Suprapubic skin (tissue), 4 donors: ENCODE data around the gene COL1A1. TPM values are rescaled to one million over a fixed set of nuclear protein-coding genes. Genes with fewer than 3 reads are reported as not detected.
A peak's percentile ranks its signal among the peaks of the same experiment; 100 is the strongest.

Experiments
- DNase-seq, 2 donors: peaks; one replicate each; pipeline ENCODE4 v3.0.0-alpha.2; 2019; ENCODE audit warnings: low spot score in 2 of 2
- H3K27ac ChIP-seq: fragments of 200-600 bp; sonication (generic); one replicate; pipeline ENCODE4 v1.5.1; 2019
- H3K27me3 ChIP-seq: fragments of 200-600 bp; sonication (generic); one replicate; pipeline ENCODE4 v1.5.1; 2019
- H3K36me3 ChIP-seq: fragments of 200-600 bp; sonication (generic); one replicate; pipeline ENCODE4 v1.5.1; 2019
- H3K4me1 ChIP-seq: fragments of 200-600 bp; sonication (generic); one replicate; pipeline ENCODE4 v1.5.1; 2019
- H3K4me3 ChIP-seq: fragments of 200-600 bp; sonication (generic); one replicate; pipeline ENCODE4 v1.5.1; 2019; ENCODE audit warnings: mild to moderate bottlenecking
- H3K9me3 ChIP-seq: fragments of 200-600 bp; sonication (generic); one replicate; pipeline ENCODE4 v1.5.1; 2019
- EP300 ChIP-seq: sonication (generic); formaldehyde crosslinking; IDR thresholded peaks from one replicate; pipeline ENCODE4 v1.6.1; 2017; ENCODE audit warnings: antibody characterized with exemption
- POLR2A ChIP-seq, 2 donors: fragments of 450-650 bp; IDR thresholded peaks; one replicate each; pipeline ENCODE4 v1.6.1; 2017; ENCODE audit warnings: antibody characterized with exemption in 2 of 2, mild to moderate bottlenecking in 2 of 2, moderate library complexity in 2 of 2
- POLR2AphosphoS5 ChIP-seq, 3 donors: sonication (generic); formaldehyde crosslinking; IDR thresholded peaks; one replicate each; pipeline ENCODE4 v1.6.1; 2017; ENCODE audit warnings: antibody characterized with exemption in 3 of 3
- WGBS: methylation state at CpG from one replicate; pipeline ENCODE4 v1.1.5; 2018; 5-methylcytosine and 5-hydroxymethylcytosine counted together
- total RNA-seq, 4 donors: library from RNA; depleted of rRNA; stranded (reverse); fragments of >200 nt; gene quantifications; one replicate each; pipeline ENCODE4 v1.1.0, GENCODE V29; 2016
- TF ChIP-seq, protein P1 (sequence below), 2 donors: fragments of 200-600 bp in 1 of 2; fragments of 450-650 bp in 1 of 2; sonication (generic) in 1 of 2; IDR thresholded peaks; one replicate each; pipeline ENCODE4 v1.5.1; 2016 to 2019; ENCODE audit warnings: antibody characterized with exemption in 2 of 2, mild to moderate bottlenecking in 1 of 2, moderate library complexity in 1 of 2

Gene COL1A1
- total RNA-seq, 4 donors from 2014 or later, result 19.2 to 56.8 (median 33.1) TPM

DNA sequence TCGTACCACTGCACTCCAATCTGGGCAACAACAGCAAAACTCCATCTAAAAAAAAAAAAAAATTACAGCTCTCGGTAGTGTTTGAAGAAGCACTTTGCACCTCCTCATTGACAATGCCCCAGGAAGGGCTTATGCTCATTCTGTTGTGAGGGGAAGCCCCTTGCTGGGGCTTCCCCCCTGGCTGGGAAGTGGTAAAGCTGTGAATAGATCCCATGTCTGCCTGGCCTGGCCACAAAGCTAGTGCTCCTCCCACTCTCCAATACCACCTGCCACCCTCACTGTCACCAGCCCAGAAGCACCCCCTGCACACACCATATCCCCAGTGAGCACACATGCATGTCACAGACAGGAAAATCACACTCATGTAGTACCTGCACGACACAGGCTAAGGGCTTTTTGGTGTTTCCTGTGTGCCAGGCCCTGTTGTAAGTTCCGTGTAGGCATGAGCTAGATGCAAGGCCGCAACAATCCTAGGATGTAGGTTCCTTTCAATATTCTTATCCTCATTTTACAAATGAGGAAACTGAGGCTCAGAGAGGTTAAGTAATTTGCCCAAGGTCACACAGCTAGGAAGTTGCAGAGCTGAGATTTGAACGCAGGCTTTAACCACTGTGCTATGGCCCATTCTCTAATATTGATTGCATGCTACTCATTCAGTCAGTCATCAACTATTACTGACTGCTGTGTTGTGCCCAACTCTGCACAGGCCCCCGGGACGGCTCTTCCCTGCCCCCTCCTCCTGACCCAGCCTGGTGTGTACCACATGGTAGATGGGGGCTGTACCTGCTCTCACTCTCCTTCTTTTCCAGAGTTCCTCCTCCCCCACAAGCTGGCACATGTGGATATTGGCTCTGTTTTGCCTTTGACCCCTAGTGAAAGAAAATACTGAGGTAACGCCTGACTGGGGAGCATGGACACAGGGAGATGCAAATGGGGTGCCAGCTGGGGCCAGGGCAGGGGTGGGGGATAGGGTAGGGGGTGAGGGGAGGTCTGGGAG is 11.9 kb upstream of the COL1A1 start:
- Histone ChIP-seq H3K27me3 (peaks cover 8% of the 10 kb centered on the region), H3K9me3 (no peaks in the 10 kb centered on the region), H3K4me3 (no peak overlapping the region), H3K4me1 (peaks cover 41% of the 10 kb centered on the region), H3K36me3 (no peaks in the 10 kb centered on the region), H3K27ac (no peak overlapping the region)
- DNase-seq, result no peak
- TF ChIP-seq, protein P1, sequence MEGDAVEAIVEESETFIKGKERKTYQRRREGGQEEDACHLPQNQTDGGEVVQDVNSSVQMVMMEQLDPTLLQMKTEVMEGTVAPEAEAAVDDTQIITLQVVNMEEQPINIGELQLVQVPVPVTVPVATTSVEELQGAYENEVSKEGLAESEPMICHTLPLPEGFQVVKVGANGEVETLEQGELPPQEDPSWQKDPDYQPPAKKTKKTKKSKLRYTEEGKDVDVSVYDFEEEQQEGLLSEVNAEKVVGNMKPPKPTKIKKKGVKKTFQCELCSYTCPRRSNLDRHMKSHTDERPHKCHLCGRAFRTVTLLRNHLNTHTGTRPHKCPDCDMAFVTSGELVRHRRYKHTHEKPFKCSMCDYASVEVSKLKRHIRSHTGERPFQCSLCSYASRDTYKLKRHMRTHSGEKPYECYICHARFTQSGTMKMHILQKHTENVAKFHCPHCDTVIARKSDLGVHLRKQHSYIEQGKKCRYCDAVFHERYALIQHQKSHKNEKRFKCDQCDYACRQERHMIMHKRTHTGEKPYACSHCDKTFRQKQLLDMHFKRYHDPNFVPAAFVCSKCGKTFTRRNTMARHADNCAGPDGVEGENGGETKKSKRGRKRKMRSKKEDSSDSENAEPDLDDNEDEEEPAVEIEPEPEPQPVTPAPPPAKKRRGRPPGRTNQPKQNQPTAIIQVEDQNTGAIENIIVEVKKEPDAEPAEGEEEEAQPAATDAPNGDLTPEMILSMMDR (IDR thresholded peaks at IDR 0.05), result no peak
- TF ChIP-seq POLR2A (IDR thresholded peaks at IDR 0.05) (no peak), EP300 (no peak), POLR2AphosphoS5 (IDR thresholded peaks at IDR 0.05) (no peak)
- WGBS, result 76% methylated on average over 9 of the region's 9 CpGs

DNA sequence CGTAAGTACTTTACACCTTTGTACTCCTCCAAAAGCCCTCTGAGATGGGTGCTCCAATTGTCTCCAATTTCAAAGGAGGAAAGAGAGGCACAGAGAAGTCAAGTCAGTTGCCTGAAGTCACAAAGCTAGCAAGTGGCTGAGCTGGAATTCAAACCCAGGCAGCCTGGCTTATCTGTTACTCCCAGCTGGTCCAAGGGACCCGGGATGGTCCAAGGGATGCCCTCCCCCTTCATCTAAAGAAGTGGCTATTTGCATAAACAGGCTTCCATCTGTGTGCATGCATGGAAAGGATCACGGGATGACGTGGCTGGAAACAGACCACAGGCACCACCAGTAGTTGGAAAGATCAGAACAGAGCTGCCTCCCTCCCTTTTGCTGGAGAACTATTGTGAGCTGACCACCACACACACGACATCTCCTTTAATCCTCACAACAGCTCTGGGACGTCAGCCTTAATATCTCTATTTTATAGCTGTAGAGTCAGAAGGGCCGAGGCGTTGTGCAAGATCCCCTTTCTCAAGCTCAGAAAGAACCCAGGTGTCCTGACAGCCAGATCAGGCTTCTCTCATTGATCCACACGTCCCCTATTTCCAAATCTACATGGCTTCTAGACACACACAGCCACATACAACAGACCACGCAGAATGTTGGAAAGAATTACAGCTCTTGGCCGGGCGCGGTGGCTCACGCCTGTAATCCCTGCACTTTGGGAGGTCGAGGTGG is 10.9 kb upstream of the COL1A1 start:
- no peaks in the 10 kb centered on the region for H3K36me3 ChIP-seq

DNA sequence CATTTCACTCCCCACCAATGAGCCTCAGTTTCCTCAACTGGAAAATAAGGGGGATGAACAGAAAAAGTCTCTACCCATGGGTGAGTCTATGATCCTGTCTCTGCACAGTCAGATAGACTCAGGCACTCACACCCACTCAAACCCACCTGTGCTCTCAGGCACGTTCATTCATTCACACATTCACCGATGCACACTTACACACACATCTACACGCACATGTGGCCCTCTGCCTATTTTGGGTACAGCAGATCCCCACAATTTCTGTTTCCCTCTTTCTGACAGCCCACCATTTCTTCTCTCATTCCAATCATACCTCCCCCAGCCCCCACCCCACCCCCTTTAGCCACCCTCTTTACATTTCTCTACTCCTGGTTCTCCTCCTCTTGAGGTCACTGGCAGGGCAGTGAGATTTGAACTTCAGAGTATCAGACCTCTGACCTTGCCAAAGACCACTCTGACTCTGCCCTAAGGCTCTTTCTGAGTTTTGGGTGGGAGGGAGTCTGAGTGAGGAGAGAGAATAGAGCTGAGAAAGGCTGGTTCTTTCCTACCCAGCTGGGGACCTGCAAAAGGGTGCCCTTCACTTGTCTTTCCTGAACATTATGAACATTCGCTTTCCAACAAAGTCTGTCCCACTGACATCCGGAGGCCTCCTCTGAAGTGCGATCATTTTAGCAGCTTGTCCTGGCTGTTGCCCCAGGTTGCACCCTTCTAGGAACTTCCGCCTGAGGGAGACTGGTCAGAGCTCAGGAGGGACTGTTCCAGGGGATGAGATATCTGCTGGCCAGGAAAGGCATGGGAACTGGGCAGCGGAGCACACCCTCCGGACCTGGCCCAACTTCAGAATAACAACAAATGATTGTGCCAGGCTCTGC is 10.1 kb upstream of the COL1A1 start:
- TF ChIP-seq EP300 (no peak), POLR2AphosphoS5 (IDR thresholded peaks at IDR 0.05) (no peak), POLR2A (IDR thresholded peaks at IDR 0.05) (no peak)
- TF ChIP-seq, protein P1 (IDR thresholded peaks at IDR 0.05), result no peak
- Histone ChIP-seq H3K27ac (peak overlapping the region; percentile 94), H3K4me1 (peaks cover 58% of the 10 kb centered on the region), H3K4me3 (no peak overlapping the region), H3K27me3 (peaks cover 12% of the 10 kb centered on the region), H3K36me3 (no peaks in the 10 kb centered on the region), H3K9me3 (no peaks in the 10 kb centered on the region)
- peak in 1 of 2 donors; percentile 74 for DNase-seq
- WGBS, result 76% methylated on average over 9 of the region's 9 CpGs

More for the DNA sequence above, 10.9 kb upstream of the COL1A1 start:
- Histone ChIP-seq H3K4me1 (peaks cover 50% of the 10 kb centered on the region), H3K27me3 (peaks cover 12% of the 10 kb centered on the region), H3K9me3 (no peaks in the 10 kb centered on the region), H3K4me3 (no peak overlapping the region), H3K27ac (peak overlapping the region; percentile 94)
- DNase-seq, result peak in 1 of 2 donors; percentile 71
- WGBS, result 76% methylated on average over 15 of the region's 15 CpGs
- TF ChIP-seq, protein P1 (IDR thresholded peaks at IDR 0.05), result no peak
- TF ChIP-seq POLR2AphosphoS5 (IDR thresholded peaks at IDR 0.05), result no peak
- no peak for TF ChIP-seq EP300
- no peak for TF ChIP-seq POLR2A (IDR thresholded peaks at IDR 0.05)

DNA sequence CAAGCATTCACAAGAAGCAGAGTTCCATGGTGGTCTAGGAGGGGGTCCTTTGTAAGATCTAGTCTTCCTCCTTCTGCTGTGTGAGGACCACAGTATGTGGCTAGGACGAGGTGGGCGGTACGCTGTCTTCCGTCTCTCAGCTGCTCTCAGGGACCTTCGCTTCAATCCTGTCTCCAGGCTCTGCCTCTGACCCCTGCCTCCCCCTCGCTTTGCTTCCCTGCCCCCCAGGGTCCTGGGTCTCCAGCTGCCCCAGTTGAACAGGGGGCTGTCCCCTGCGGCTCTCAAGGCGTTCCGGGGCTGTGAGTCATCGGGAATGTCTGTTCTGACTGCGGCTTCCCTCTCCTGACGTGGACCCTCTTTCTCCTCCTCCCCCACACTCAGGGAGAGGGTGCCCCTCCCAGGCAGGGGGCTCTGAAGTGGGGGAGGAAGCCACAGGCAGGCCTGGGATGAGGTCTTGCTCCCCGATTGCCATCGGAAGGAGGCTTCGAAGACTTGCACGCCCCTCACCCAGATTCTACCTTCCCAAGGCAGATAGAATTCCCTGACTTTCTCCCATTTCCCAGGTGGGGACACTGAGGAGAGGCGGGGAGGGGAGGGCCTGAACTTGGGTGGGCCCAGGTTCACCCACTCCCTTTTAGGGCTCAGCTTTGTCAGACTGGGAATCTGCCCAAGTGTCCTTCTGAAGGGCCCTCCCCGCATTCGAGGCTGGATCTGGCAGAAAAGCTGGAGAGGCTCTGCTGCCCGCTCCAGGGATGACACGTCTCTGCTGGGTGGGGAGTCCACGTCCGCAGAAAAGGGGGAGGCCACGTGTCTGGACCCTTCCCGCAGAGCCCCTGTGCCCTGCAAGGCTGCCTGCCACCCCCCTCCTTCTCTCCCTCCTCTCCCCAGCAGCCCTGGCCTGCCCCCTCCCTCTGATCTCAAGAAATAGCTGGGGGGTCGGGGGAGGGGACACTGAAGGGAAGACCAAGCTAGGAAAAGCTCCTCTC is 9.1 kb upstream of the COL1A1 start:
- 33% methylated on average over 23 of the region's 26 CpGs for WGBS
- DNase-seq, result peak; percentile 86 to 89
- peaks cover 65% of the 10 kb centered on the region for H3K4me1 ChIP-seq
- no peaks in the 10 kb centered on the region for H3K36me3 ChIP-seq
- H3K4me3 ChIP-seq, result peak overlapping the region; percentile 3
- H3K9me3 ChIP-seq, result no peaks in the 10 kb centered on the region
- peak overlapping the region; percentile 94 for H3K27ac ChIP-seq
- no peak for TF ChIP-seq POLR2AphosphoS5 (IDR thresholded peaks at IDR 0.05)
- no peak for TF ChIP-seq POLR2A (IDR thresholded peaks at IDR 0.05)
- no peak for TF ChIP-seq EP300
- TF ChIP-seq, protein P1 (IDR thresholded peaks at IDR 0.05), result no peak
- peaks cover 17% of the 10 kb centered on the region for H3K27me3 ChIP-seq
